ENCODE measurements around the gene COG5. TPM values are rescaled to one million over a fixed set of nuclear protein-coding genes. Genes with fewer than 3 reads are reported as not detected.
"Not testable (repeated sequence)": the region's sequence is repeated elsewhere in the genome, so short reads cannot be mapped to it uniquely, and the experiment has no call there.

Gene COG5
- total RNA-seq, 1 donor from 2014 or later, result 44.7 TPM

- Mint-ChIP-seq H3K27ac (ENCODE audit: unreplicated experiment) (no peak overlapping the region), H3K36me3 (ENCODE audit: unreplicated experiment) (no peaks in the 10 kb centered on the region), H3K27me3 (ENCODE audit: unreplicated experiment) (no peaks in the 10 kb centered on the region), H3K4me3 (ENCODE audit: unreplicated experiment) (no peak overlapping the region), H3K4me1 (ENCODE audit: unreplicated experiment) (no peaks in the 10 kb centered on the region), H3K9me3 (ENCODE audit: unreplicated experiment) (no peaks in the 10 kb centered on the region)
- TF ChIP-seq, protein P1, sequence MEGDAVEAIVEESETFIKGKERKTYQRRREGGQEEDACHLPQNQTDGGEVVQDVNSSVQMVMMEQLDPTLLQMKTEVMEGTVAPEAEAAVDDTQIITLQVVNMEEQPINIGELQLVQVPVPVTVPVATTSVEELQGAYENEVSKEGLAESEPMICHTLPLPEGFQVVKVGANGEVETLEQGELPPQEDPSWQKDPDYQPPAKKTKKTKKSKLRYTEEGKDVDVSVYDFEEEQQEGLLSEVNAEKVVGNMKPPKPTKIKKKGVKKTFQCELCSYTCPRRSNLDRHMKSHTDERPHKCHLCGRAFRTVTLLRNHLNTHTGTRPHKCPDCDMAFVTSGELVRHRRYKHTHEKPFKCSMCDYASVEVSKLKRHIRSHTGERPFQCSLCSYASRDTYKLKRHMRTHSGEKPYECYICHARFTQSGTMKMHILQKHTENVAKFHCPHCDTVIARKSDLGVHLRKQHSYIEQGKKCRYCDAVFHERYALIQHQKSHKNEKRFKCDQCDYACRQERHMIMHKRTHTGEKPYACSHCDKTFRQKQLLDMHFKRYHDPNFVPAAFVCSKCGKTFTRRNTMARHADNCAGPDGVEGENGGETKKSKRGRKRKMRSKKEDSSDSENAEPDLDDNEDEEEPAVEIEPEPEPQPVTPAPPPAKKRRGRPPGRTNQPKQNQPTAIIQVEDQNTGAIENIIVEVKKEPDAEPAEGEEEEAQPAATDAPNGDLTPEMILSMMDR (IDR thresholded peaks at IDR 0.05), result no peak
- DNase-seq (ENCODE audit: extremely low spot score, unreplicated experiment), result no peak
Measured at GRCh38 chr7:107157091-107157490, 406.6 kb downstream of the COG5 start.

- H3K27ac Mint-ChIP-seq (ENCODE audit: unreplicated experiment); H3K9me3 Mint-ChIP-seq (ENCODE audit: unreplicated experiment); H3K4me1 Mint-ChIP-seq (ENCODE audit: unreplicated experiment); DNase-seq (ENCODE audit: extremely low spot score, unreplicated experiment); H3K27me3 Mint-ChIP-seq (ENCODE audit: unreplicated experiment); H3K36me3 Mint-ChIP-seq (ENCODE audit: unreplicated experiment); H3K4me3 Mint-ChIP-seq (ENCODE audit: unreplicated experiment): not testable (repeated sequence)
Measured at GRCh38 chr7:107155726-107156125, 408.0 kb downstream of the COG5 start.

GRCh38 chr7:107154826-107155225 lies 408.9 kb downstream of the COG5 start:
- no peaks in the 10 kb centered on the region for H3K4me1 Mint-ChIP-seq (ENCODE audit: unreplicated experiment)
- no peaks in the 10 kb centered on the region for H3K36me3 Mint-ChIP-seq (ENCODE audit: unreplicated experiment)
- no peak for DNase-seq (ENCODE audit: extremely low spot score, unreplicated experiment)
- H3K4me3 Mint-ChIP-seq (ENCODE audit: unreplicated experiment), result no peak overlapping the region
- H3K27ac Mint-ChIP-seq (ENCODE audit: unreplicated experiment), result no peak overlapping the region
- no peaks in the 10 kb centered on the region for H3K9me3 Mint-ChIP-seq (ENCODE audit: unreplicated experiment)
- no peaks in the 10 kb centered on the region for H3K27me3 Mint-ChIP-seq (ENCODE audit: unreplicated experiment)
- TF ChIP-seq, protein P1 (IDR thresholded peaks at IDR 0.05), result no peak

GRCh38 chr7:107152011-107152410 lies 411.7 kb downstream of the COG5 start:
- no peak for DNase-seq (ENCODE audit: extremely low spot score, unreplicated experiment)
- Mint-ChIP-seq H3K27ac (ENCODE audit: unreplicated experiment) (no peak overlapping the region), H3K4me1 (ENCODE audit: unreplicated experiment) (peaks cover 6% of the 10 kb centered on the region), H3K9me3 (ENCODE audit: unreplicated experiment) (no peaks in the 10 kb centered on the region), H3K4me3 (ENCODE audit: unreplicated experiment) (no peak overlapping the region), H3K27me3 (ENCODE audit: unreplicated experiment) (no peaks in the 10 kb centered on the region), H3K36me3 (ENCODE audit: unreplicated experiment) (no peaks in the 10 kb centered on the region)
- TF ChIP-seq, protein P1 (IDR thresholded peaks at IDR 0.05), result no peak

Other genes starting within 250 kb of the COG5 start
- gene GPR22, start 93.9 kb downstream of the COG5 start, total RNA-seq, result not detected in 2 replicates
- gene DUS4L, start 51 bp upstream of the COG5 start, total RNA-seq, result 7.9 and 9.1 TPM in 2 replicates
- 59.5 and 62.5 TPM in 2 replicates for gene BCAP29, start 16.3 kb upstream of the COG5 start, total RNA-seq
- gene SLC26A4, start 96.9 kb upstream of the COG5 start, total RNA-seq, result 0.37 and 0.51 TPM in 2 replicates
- gene CBLL1, start 180.2 kb upstream of the COG5 start, total RNA-seq, result 23.8 and 26.2 TPM in 2 replicates
- not detected in 2 replicates for gene SLC26A3, start 239.3 kb upstream of the COG5 start, total RNA-seq